Liver (tissue), 3 donors: ENCODE results near the gene CD80.

Experiments
- CTCF ChIP-seq: fragments of 150-350 bp; IDR thresholded peaks from 2 replicates; pipeline ENCODE4 v1.5.1; 2017; ENCODE audit warnings: improper control_type of control experiment, low read depth, low read length; ENCODE audit not compliant: missing input control
- GABPA ChIP-seq, 2 donors: IDR thresholded peaks in 1 of 2; conservative IDR thresholded peaks in 1 of 2; 2 replicates each; pipeline ENCODE4 v1.6.1; 2016; ENCODE audit warnings: antibody characterized with exemption in 2 of 2, mild to moderate bottlenecking in 1 of 2, moderate library complexity in 1 of 2
- MAX ChIP-seq: IDR thresholded peaks from 2 replicates; pipeline ENCODE4 v1.6.1; 2016; ENCODE audit warnings: antibody characterized with exemption
- RAD21 ChIP-seq, 2 donors: IDR thresholded peaks; 2 replicates each; pipeline ENCODE4 v1.6.1; 2016; ENCODE audit warnings: antibody characterized with exemption in 2 of 2, mild to moderate bottlenecking in 2 of 2
- YY1 ChIP-seq: IDR thresholded peaks from 2 replicates; pipeline ENCODE4 v1.6.1; 2016; ENCODE audit warnings: antibody characterized with exemption, mild to moderate bottlenecking
- donor health status: healthy.
- donor health status: healthy.

- TF ChIP-seq MAX (no peak), CTCF (no peak), GABPA (IDR thresholded peaks at IDR 0.05 in 1 of 2, conservative IDR thresholded peaks at IDR 0.05 in 1 of 2) (no peak), RAD21 (IDR thresholded peaks at IDR 0.05) (no peak), YY1 (no peak)
Observed at GRCh38 chr3:119547227-119547626, 12.2 kb downstream of the CD80 start.
